K562 (cell line): ENCODE measurements around the gene SPDYA. TPM values are rescaled to one million over a fixed set of nuclear protein-coding genes. Genes with fewer than 3 reads are reported as not detected.

Experiments
- CCNT2 ChIP-seq: IDR thresholded peaks from 2 replicates; pipeline ENCODE4 v1.6.1; 2011; ENCODE audit warnings: borderline replicate concordance, low read depth, mild to moderate bottlenecking, moderate library complexity, mixed read lengths, low read length; ENCODE audit not compliant: insufficient read length; ENCODE audit errors: extremely low read depth
- EZH2 ChIP-seq: IDR thresholded peaks from 2 replicates; pipeline ENCODE4 v1.6.1; 2012; ENCODE audit warnings: low read depth, mild to moderate bottlenecking, inconsistent platforms, low read length, borderline replicate concordance
- FOXA3 ChIP-seq, 2 experiments: fragments of 450-650 bp in 1 of 2; sonication (generic) in 1 of 2; formaldehyde crosslinking; IDR thresholded peaks in 1 of 2; conservative IDR thresholded peaks in 1 of 2; 2 replicates each; pipeline versions ENCODE4 v1.4.0 to v1.8.0; 2020 to 2022; ENCODE audit warnings: mild to moderate bottlenecking in 2 of 2, missing genetic modification reagents in 1 of 2
- GABPB1 ChIP-seq: sonication (generic); formaldehyde crosslinking; IDR thresholded peaks from 2 replicates; pipeline ENCODE4 v1.8.0; 2022; ENCODE audit warnings: mild to moderate bottlenecking, missing genetic modification reagents
- HDAC1 ChIP-seq, 2 experiments: fragments of 450-650 bp; IDR thresholded peaks; 2 replicates each; pipeline ENCODE4 v1.6.1; 2016 to 2017; ENCODE audit warnings: inconsistent platforms in 1 of 2, mild to moderate bottlenecking in 1 of 2, moderate library complexity in 1 of 2
- NFRKB ChIP-seq: fragments of 450-650 bp; IDR thresholded peaks from 2 replicates; pipeline ENCODE4 v1.6.1; 2016; ENCODE audit warnings: low read depth
- NR2F6 ChIP-seq: fragments of 450-650 bp; formaldehyde crosslinking; IDR thresholded peaks from 2 replicates; pipeline ENCODE4 v1.4.0; 2020; ENCODE audit warnings: mild to moderate bottlenecking
- RAD21 ChIP-seq, 2 experiments: fragments of 250-450 bp in 1 of 2; fragments of 450-650 bp in 1 of 2; sonication (Bioruptor Pico) in 1 of 2; formaldehyde crosslinking in 1 of 2; IDR thresholded peaks in 1 of 2; conservative IDR thresholded peaks in 1 of 2; 2 replicates each; pipeline versions ENCODE4 v1.4.0 to v1.8.0; 2020 to 2022; ENCODE audit warnings: mild to moderate bottlenecking in 2 of 2, moderate library complexity in 1 of 2
- REST ChIP-seq, 2 experiments: fragments of 450-650 bp; formaldehyde crosslinking in 1 of 2; IDR thresholded peaks; 2 replicates each; pipeline versions ENCODE4 v1.4.0 to v1.6.1; 2014 to 2020; ENCODE audit warnings: mild to moderate bottlenecking in 2 of 2, borderline replicate concordance in 1 of 2, low read depth in 1 of 2
- SMC3 ChIP-seq: conservative IDR thresholded peaks from 2 replicates; pipeline ENCODE4 v1.6.1; 2011; ENCODE audit warnings: low read depth, low read length, improper control_type of control experiment; ENCODE audit not compliant: insufficient read depth
- ZNF398 ChIP-seq: fragments of 250-450 bp; sonication (Bioruptor Pico); IDR thresholded peaks from 2 replicates; pipeline ENCODE4 v1.8.0; 2021; ENCODE audit warnings: moderate library complexity, mild to moderate bottlenecking, inconsistent platforms
- ZNF431 ChIP-seq: sonication (generic); formaldehyde crosslinking; IDR thresholded peaks from 2 replicates; pipeline ENCODE4 v1.8.0; 2022; ENCODE audit warnings: mild to moderate bottlenecking, missing genetic modification reagents
- ZNF778 ChIP-seq: fragments of 450-650 bp; formaldehyde crosslinking; IDR thresholded peaks from 2 replicates; pipeline ENCODE4 v1.4.0; 2020; ENCODE audit warnings: mild to moderate bottlenecking, moderate library complexity
- polyA plus RNA-seq, 8 experiments: library from polyadenylated mRNA; depleted of rRNA in 4 of 8; stranded (reverse) in 5 of 8; unstranded in 3 of 8; fragments of >200 nt; fragmentation: Nextera tagmentation in 2 of 8; fragmentation: Illumina TruSeq in 1 of 8; extraction: Ambion mirVana in 2 of 8; extraction: Trizol in 1 of 8; gene quantifications; 2 replicates each; pipeline versions ENCODE4 v1.2.1 to v1.2.3, GENCODE V29; 2011 to 2014; ENCODE audit warnings: inconsistent platforms in 1 of 8, missing spikeins in 1 of 8
- total RNA-seq, 7 experiments: library from RNA; depleted of rRNA in 6 of 7; stranded (reverse); fragments of >200 nt in 6 of 7; fragmentation: Illumina TruSeq in 2 of 7; extraction: Trizol in 2 of 7; gene quantifications; 2 replicates each; pipeline versions ENCODE4 v1.2.1 to v1.2.3, GENCODE V29; 2011 to 2021; ENCODE audit warnings: low replicate concordance in 1 of 7

SPDYA gene
- total and polyA plus RNA-seq, 9 of the 15 experiments (the other 6 are each of a cell fraction or from before 2014, with no cell fraction given), result 0.05 to 1.6 (median 0.30) TPM; not detected in 1

- TF ChIP-seq REST (IDR thresholded peaks at IDR 0.05; ENCODE audit: borderline replicate concordance) (peak; percentile 75; the same call in 1 of the 2 replicates), REST (CRISPR knock-in tag; IDR thresholded peaks at IDR 0.05; ENCODE audit: low read depth) (no peak), ZNF398 (no peak), EZH2 (no peak), ZNF431 (CRISPR knock-in tag) (no peak), FOXA3 (CRISPR knock-in tag; conservative IDR thresholded peaks at IDR 0.05 in 1 of 2, IDR thresholded peaks at IDR 0.05 in 1 of 2) (no peak), SMC3 (peak; percentile 66; the same call in 1 of the 2 replicates), NFRKB (no peak), NR2F6 (CRISPR knock-in tag) (no peak), CCNT2 (no peak), ZNF778 (CRISPR knock-in tag) (no peak), HDAC1 (IDR thresholded peaks at IDR 0.05) (no peak), RAD21 (CRISPR knock-in tag; conservative IDR thresholded peaks at IDR 0.05 in 1 of 2, IDR thresholded peaks at IDR 0.05 in 1 of 2) (peak; percentile 73 to 89), GABPB1 (no peak)
Observed at GRCh38 chr2:28821295-28821958, 10.8 kb downstream of the SPDYA start (continued).
